HL-60 (cell line): Measurements from ENCODE around the gene NDUFV1.

Experiments used
- CTCF ChIP-seq: IDR thresholded peaks from one replicate; pipeline ENCODE4 v1.5.1; 2011; ENCODE audit warnings: low read length, control low read depth, inconsistent platforms; ENCODE audit not compliant: insufficient read depth
- GABPA ChIP-seq: IDR thresholded peaks from 2 replicates; pipeline ENCODE4 v1.6.1; 2012; ENCODE audit warnings: low read depth
- POLR2AphosphoS5 ChIP-seq: IDR thresholded peaks from 2 replicates; pipeline ENCODE4 v1.6.1; 2012; ENCODE audit warnings: low read depth
- REST ChIP-seq: IDR thresholded peaks from 2 replicates; pipeline ENCODE4 v1.6.1; 2012; ENCODE audit warnings: low read depth; ENCODE audit not compliant: insufficient replicate concordance
- SPI1 ChIP-seq: IDR thresholded peaks from 2 replicates; pipeline ENCODE4 v1.6.1; 2012; ENCODE audit warnings: low read depth, mild to moderate bottlenecking, borderline replicate concordance

GRCh38 chr11:67616431-67617242, 9.9 kb downstream of the NDUFV1 start:
- TF ChIP-seq POLR2AphosphoS5 = no peak
- TF ChIP-seq CTCF = no peak
- TF ChIP-seq SPI1 = no peak
- no peak for TF ChIP-seq REST
- TF ChIP-seq GABPA = no peak
